ENCODE measurements around the gene TMEM45B. TPM values are rescaled to one million over a fixed set of nuclear protein-coding genes. Genes with fewer than 3 reads are reported as not detected.

TMEM45B gene
- polyA plus RNA-seq, 1 of the 3 experiments (the other 2 are of a cell fraction) = not detected

- Histone ChIP-seq H3K27ac (ENCODE audit: low read depth in 2 of 2, low read length in 1 of 2) (no peak overlapping the region), H3K79me2 (ENCODE audit: insufficient read depth) (no peaks in the 10 kb centered on the region), H3K36me3 (replicated peaks in 1 of 2; ENCODE audit: control insufficient read depth in 1 of 2, insufficient read depth in 2 of 2, low read length in 1 of 2) (no peaks in the 10 kb centered on the region), H3K9me3 (no peaks in the 10 kb centered on the region), H3K9me2 (no peaks in the 10 kb centered on the region), H3K4me2 (no peak overlapping the region), H4K20me1 (ENCODE audit: insufficient read depth) (no peaks in the 10 kb centered on the region), H3F3A (replicated peaks; ENCODE audit: insufficient read depth) (no peaks in the 10 kb centered on the region), H3K9ac (no peak overlapping the region), H2AFZ (ENCODE audit: low read depth) (no peak overlapping the region), H3K4me3 (ENCODE audit: low read depth in 2 of 2, low read length in 1 of 2) (no peak overlapping the region), H3K27me3 (ENCODE audit: insufficient read depth) (peaks cover 11% of the 10 kb centered on the region; the same call in 1 of the 2 replicates), H3K4me1 (ENCODE audit: control insufficient read depth in 1 of 2, insufficient read depth in 2 of 2, low read depth in 1 of 2, low read length in 1 of 2) (peaks cover 0 to 2% of the 10 kb centered on the region in 2 experiments; a peak in 1 of 4 replicates)
- 48% methylated on average over 3 of the region's 3 CpGs for WGBS (ENCODE audit: low lambda C conversion rate)
- TF ChIP-seq RXRA (IDR thresholded peaks at IDR 0.05; ENCODE audit: borderline replicate concordance, low read depth) (no peak), USF1 (IDR thresholded peaks at IDR 0.05; ENCODE audit: borderline replicate concordance, low read depth) (no peak), NRF1 (IDR thresholded peaks at IDR 0.05; ENCODE audit: low read depth, low read length) (no peak), POLR2AphosphoS5 (IDR thresholded peaks at IDR 0.05; ENCODE audit: low read depth, low read length) (no peak), EZH2phosphoT487 (IDR thresholded peaks at IDR 0.05; ENCODE audit: borderline replicate concordance, low read depth) (no peak), FOXM1 (IDR thresholded peaks at IDR 0.05; ENCODE audit: low read depth) (no peak), RCOR1 (IDR thresholded peaks at IDR 0.05; ENCODE audit: low read length) (no peak), CHD2 (IDR thresholded peaks at IDR 0.05; ENCODE audit: low read length, partially characterized antibody) (no peak), TCF12 (IDR thresholded peaks at IDR 0.05) (no peak), MXI1 (IDR thresholded peaks at IDR 0.05; ENCODE audit: low read depth, low read length) (no peak), GABPA (IDR thresholded peaks at IDR 0.05; ENCODE audit: low read depth) (no peak), PBX3 (IDR thresholded peaks at IDR 0.05) (no peak)
- TF ChIP-seq, protein P1, sequence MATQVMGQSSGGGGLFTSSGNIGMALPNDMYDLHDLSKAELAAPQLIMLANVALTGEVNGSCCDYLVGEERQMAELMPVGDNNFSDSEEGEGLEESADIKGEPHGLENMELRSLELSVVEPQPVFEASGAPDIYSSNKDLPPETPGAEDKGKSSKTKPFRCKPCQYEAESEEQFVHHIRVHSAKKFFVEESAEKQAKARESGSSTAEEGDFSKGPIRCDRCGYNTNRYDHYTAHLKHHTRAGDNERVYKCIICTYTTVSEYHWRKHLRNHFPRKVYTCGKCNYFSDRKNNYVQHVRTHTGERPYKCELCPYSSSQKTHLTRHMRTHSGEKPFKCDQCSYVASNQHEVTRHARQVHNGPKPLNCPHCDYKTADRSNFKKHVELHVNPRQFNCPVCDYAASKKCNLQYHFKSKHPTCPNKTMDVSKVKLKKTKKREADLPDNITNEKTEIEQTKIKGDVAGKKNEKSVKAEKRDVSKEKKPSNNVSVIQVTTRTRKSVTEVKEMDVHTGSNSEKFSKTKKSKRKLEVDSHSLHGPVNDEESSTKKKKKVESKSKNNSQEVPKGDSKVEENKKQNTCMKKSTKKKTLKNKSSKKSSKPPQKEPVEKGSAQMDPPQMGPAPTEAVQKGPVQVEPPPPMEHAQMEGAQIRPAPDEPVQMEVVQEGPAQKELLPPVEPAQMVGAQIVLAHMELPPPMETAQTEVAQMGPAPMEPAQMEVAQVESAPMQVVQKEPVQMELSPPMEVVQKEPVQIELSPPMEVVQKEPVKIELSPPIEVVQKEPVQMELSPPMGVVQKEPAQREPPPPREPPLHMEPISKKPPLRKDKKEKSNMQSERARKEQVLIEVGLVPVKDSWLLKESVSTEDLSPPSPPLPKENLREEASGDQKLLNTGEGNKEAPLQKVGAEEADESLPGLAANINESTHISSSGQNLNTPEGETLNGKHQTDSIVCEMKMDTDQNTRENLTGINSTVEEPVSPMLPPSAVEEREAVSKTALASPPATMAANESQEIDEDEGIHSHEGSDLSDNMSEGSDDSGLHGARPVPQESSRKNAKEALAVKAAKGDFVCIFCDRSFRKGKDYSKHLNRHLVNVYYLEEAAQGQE (IDR thresholded peaks at IDR 0.05; ENCODE audit: low read depth, low read length) = no peak
- no peak for DNase-seq
- ChIA-PET POLR2A (no interaction called here), CTCF (interaction anchor here (0.6 to 2.1 kb wide), 5 partner anchors 13 to 662 kb away, joined by 3 to 10 read pairs (median 3); no protein-coding TSS in a partner anchor)
These were observed 36.3 kb upstream of the TMEM45B start for GRCh38 chr11:129779342-129779741.
